ENCODE results near the gene CHRNE. TPM values are rescaled to one million over a fixed set of nuclear protein-coding genes. Genes with fewer than 3 reads are reported as not detected.
A peak's percentile ranks its signal among the peaks of the same experiment; 100 is the strongest.

The CHRNE gene
- total and polyA plus RNA-seq, 2 of the 13 experiments (the other 11 are each of a cell fraction or from before 2014, with no cell fraction given) = 0.53 to 0.59 TPM

- TF ChIP-seq ZBTB40 (IDR thresholded peaks at IDR 0.05) (peak; percentile 55; the same call in 1 of the 2 replicates), ZBTB40 (CRISPR knock-in tag; IDR thresholded peaks at IDR 0.05) (no peak), ZNF883 (CRISPR knock-in tag; IDR thresholded peaks at IDR 0.05; ENCODE audit: not compliant biosample characterization) (peak; percentile 30), AHR (CRISPR knock-in tag; IDR thresholded peaks at IDR 0.05) (no peak), TAF15 (IDR thresholded peaks at IDR 0.05; ENCODE audit: low read depth, low read length, poor library complexity, severe bottlenecking) (peak; percentile 53), ATF2 (CRISPR knock-in tag; IDR thresholded peaks at IDR 0.05) (no peak), TRIM22 (IDR thresholded peaks at IDR 0.05) (no peak), ARNT2 (CRISPR knock-in tag; IDR thresholded peaks at IDR 0.05; ENCODE audit: low read depth) (no peak; the same call in 1 of the 2 replicates), HMG20A (CRISPR knock-in tag; IDR thresholded peaks at IDR 0.05; ENCODE audit: borderline replicate concordance) (no peak), TP53 (CRISPR knock-in tag; conservative IDR thresholded peaks at IDR 0.05) (0 out of 2 replicates have a peak, but pooled peaks have one; percentile 13), POLR2AphosphoS2 (IDR thresholded peaks at IDR 0.05; ENCODE audit: low read depth, low read length) (no peak), RAD21 (CRISPR knock-in tag; IDR thresholded peaks at IDR 0.05) (peak; percentile 57), HNF1B (CRISPR knock-in tag; IDR thresholded peaks at IDR 0.05) (peak; percentile 40; the same call in 1 of the 2 replicates), RAD51 (IDR thresholded peaks at IDR 0.05; ENCODE audit: borderline replicate concordance) (no peak), ATF3 (CRISPR knock-in tag; IDR thresholded peaks at IDR 0.05) (no peak), MAFF (IDR thresholded peaks at IDR 0.05; ENCODE audit: low read depth, low read length) (no peak)
Measured at GRCh38 chr17:4939796-4940554, 37.1 kb upstream of the CHRNE start, which contains the start of the genes RNF167 and SLC25A11 (continued).
